AG20443 (cell line): ENCODE results near the gene ZNF485.
"Not testable (repeated sequence)": the region's sequence is repeated elsewhere in the genome, so short reads cannot be mapped to it uniquely, and the experiment has no call there.

ENCODE experiments used
- DNase-seq: peaks from one replicate; pipeline ENCODE4 v3.0.0; 2012; ENCODE audit warnings: low spot score, mixed read lengths

The ZNF485 gene

GRCh38 chr10:43605850-43606322, 352 bp upstream of the ZNF485 start:
- no peak for DNase-seq

- no peak for DNase-seq
Observed at GRCh38 chr10:43607199-43607573, 948 bp downstream of the ZNF485 start.

- no peak for DNase-seq
Observed at GRCh38 chr10:43610636-43611035, 4.4 kb downstream of the ZNF485 start.

GRCh38 chr10:43616697-43617370, 10.6 kb downstream of the ZNF485 start:
- DNase-seq, result no peak

- DNase-seq, result no peak
Observed at GRCh38 chr10:43619368-43619767, 13.1 kb downstream of the ZNF485 start.

GRCh38 chr10:43622038-43622437, 15.8 kb downstream of the ZNF485 start:
- DNase-seq, result no peak

- peak; percentile 21 for DNase-seq
Observed at GRCh38 chr10:43623351-43623750, 17.1 kb downstream of the ZNF485 start.

GRCh38 chr10:43627942-43628341, 21.7 kb downstream of the ZNF485 start:
- no peak for DNase-seq

- no peak for DNase-seq
Observed at GRCh38 chr10:43628956-43629355, 22.7 kb downstream of the ZNF485 start.

- not testable (repeated sequence) for DNase-seq
Observed at GRCh38 chr10:43635816-43636215, 29.6 kb downstream of the ZNF485 start.

GRCh38 chr10:43640603-43641002, 34.4 kb downstream of the ZNF485 start:
- DNase-seq, result no peak

GRCh38 chr10:43644252-43644651, 38.0 kb downstream of the ZNF485 start:
- no peak for DNase-seq

GRCh38 chr10:43645866-43646265, 39.6 kb downstream of the ZNF485 start:
- DNase-seq, result no peak

- no peak for DNase-seq
Observed at GRCh38 chr10:43647576-43647975, 41.3 kb downstream of the ZNF485 start.

- DNase-seq, result no peak
Observed at GRCh38 chr10:43648095-43648397, 41.8 kb downstream of the ZNF485 start.

GRCh38 chr10:43648398-43649184, 42.4 kb downstream of the ZNF485 start, which contains the start of gene ZNF32:
Gene ZNF32, minus strand, starts transcription at chr10:43648881. Its CDS starts 2,748 bp downstream, at chr10:43646133.
- DNase-seq, result peak; percentile 97

- DNase-seq, result no peak
Observed at GRCh38 chr10:43649185-43649523, 42.9 kb downstream of the ZNF485 start.

- DNase-seq, result no peak
Observed at GRCh38 chr10:43653746-43654145, 47.5 kb downstream of the ZNF485 start.

GRCh38 chr10:43655311-43655710, 49.1 kb downstream of the ZNF485 start:
- no peak for DNase-seq

GRCh38 chr10:43658227-43658626, 52.0 kb downstream of the ZNF485 start:
- no peak for DNase-seq

GRCh38 chr10:43665054-43665453, 58.8 kb downstream of the ZNF485 start:
- no peak for DNase-seq

- DNase-seq, result no peak
Observed at GRCh38 chr10:43666552-43666951, 60.3 kb downstream of the ZNF485 start.

- DNase-seq, result peak; percentile 77
Observed at GRCh38 chr10:43667317-43667731, 61.1 kb downstream of the ZNF485 start.
